Heart right ventricle (tissue), 16 donors: ENCODE measurements around the gene BPIFB3. TPM values are rescaled to one million over a fixed set of nuclear protein-coding genes. Genes with fewer than 3 reads are reported as not detected.

ENCODE experiments used
- ATAC-seq, 8 donors: fragments of 200-7000 bp; cut with Tn5 transposase; one replicate each; pipeline ENCODE4 v1.9.1; 2020; ENCODE audit warnings: mild to moderate bottlenecking in 8 of 8, moderate library complexity in 8 of 8, moderate number of reproducible peaks in 1 of 8
- DNase-seq, 2 donors: peaks; one replicate each; pipeline ENCODE4 v3.0.0-alpha.2; 2020
- H3K27ac ChIP-seq, 10 donors: fragments of 200-600 bp; sonication (generic) in 2 of 10; one replicate each; pipeline versions ENCODE4 v1.5.0 to v1.8.0; 2020 to 2022; ENCODE audit warnings: mild to moderate bottlenecking in 3 of 10
- H3K27me3 ChIP-seq, 7 donors: fragments of 200-600 bp; one replicate each; pipeline ENCODE4 v1.8.0; 2021 to 2022; ENCODE audit warnings: mild to moderate bottlenecking in 2 of 7
- H3K36me3 ChIP-seq, 9 donors: fragments of 200-600 bp; sonication (generic) in 1 of 9; one replicate each; pipeline versions ENCODE4 v1.5.0 to v1.8.0; 2020 to 2022; ENCODE audit warnings: mild to moderate bottlenecking in 2 of 9
- H3K4me1 ChIP-seq, 9 donors: fragments of 200-600 bp; sonication (generic) in 1 of 9; one replicate each; pipeline versions ENCODE4 v1.5.0 to v1.8.0; 2020 to 2022; ENCODE audit warnings: mild to moderate bottlenecking in 4 of 9
- H3K4me3 ChIP-seq, 10 donors: fragments of 200-600 bp; sonication (generic) in 2 of 10; one replicate each; pipeline versions ENCODE4 v1.5.0 to v1.8.0; 2020 to 2022; ENCODE audit warnings: mild to moderate bottlenecking in 7 of 10, moderate library complexity in 2 of 10
- H3K9me3 ChIP-seq, 11 donors: fragments of 200-600 bp in 10 of 11; sonication (generic) in 2 of 11; one replicate each; pipeline versions ENCODE4 v1.5.0 to v1.8.0; 2013 to 2022; ENCODE audit warnings: mild to moderate bottlenecking in 2 of 11, control low read depth in 1 of 11, moderate library complexity in 1 of 11
- CTCF ChIP-seq, 9 donors: fragments of 200-600 bp; sonication (generic) in 2 of 9; IDR thresholded peaks; one replicate each; pipeline versions ENCODE4 v1.5.0 to v1.8.0; 2021 to 2022; ENCODE audit warnings: antibody characterized with exemption in 9 of 9, mild to moderate bottlenecking in 5 of 9, moderate library complexity in 1 of 9
- WGBS, 2 donors: extraction: QIAGEN DNeasy Blood & Tissue Kit; methylation state at CpG; one replicate each; pipeline ENCODE4 v1.1.7; 2013; ENCODE audit warnings: inconsistent platforms in 1 of 2; 5-methylcytosine and 5-hydroxymethylcytosine counted together
- intact Hi-C, 10 donors: fragments of 100-400 bp; cut with DNase I; formaldehyde crosslinking; loops; one replicate each; pipeline versions ENCODE4 v1.11.1 to v1.14.2; 2022
- polyA plus RNA-seq, 2 donors: library from polyadenylated mRNA; stranded (reverse); fragments of 200-250 nt; gene quantifications; one replicate each; pipeline ENCODE4 v1.2.3, GENCODE V29; 2013
- total RNA-seq, 10 donors: library from RNA; stranded (reverse); fragmentation: NEBNext Ultra II Directional in 3 of 10; extraction: Animal tissue kit (Norgen Biotek cat#: 25700) in 3 of 10; gene quantifications; one replicate each; pipeline versions ENCODE4 v1.2.1 to v1.2.4, GENCODE V29; 2021 to 2023
- donor health status: Arrhythmogenic right ventricular cardiomyopathy.
- donor health status: ischemic (EF 13 %, LVEDD 7.1; RV severe dilation, severe dysfunction).
- donor health status: healthy with polysubstance abuse.
- donor health status: DM: no; HTN: yes; CAD: no.
- donor health status: DM: no; HTN: no; CAD: no.
- donor health status: ischemic (EF 25% LVEDD 6.9; RV normal size, moderate dysfunction).
- donor health status: ischemic (EF 25% LVEDD 5.7; RV mildly dilated, moderate dysfunction).
- donor health status: healthy.
- donor health status: DM: yes; HTN: yes; CAD: no.
- donor health status: Ischemic cardiomyopathy.
- donor health status: ischemic (EF 35%, LVEDD 5.7; RV mildly dilated, moderate dysfunction).
- donor health status: nonischemic (EF 11% LVEDD 7.7; RV severe dilation, severe dysfunction).
- donor health status: DM: yes; HTN: yes; CAD: no.
- donor health status: PGD.
- donor health status: ischemic (EF 29% LVEDD 5.4; RV normal size, mild dysfunction).
- donor health status: nonischemic (EF 23%, LVEDD 6.1; RV moderate dilation, normal function).

The BPIFB3 gene
- total and polyA plus RNA-seq, 12 donors = not detected

GRCh38 chr20:33028875-33029274 lies 24.8 kb upstream of the BPIFB3 start:
- H3K4me3 ChIP-seq = no peak overlapping the region
- TF ChIP-seq CTCF (IDR thresholded peaks at IDR 0.05) = no peak
- H3K4me1 ChIP-seq = no peaks in the 10 kb centered on the region

GRCh38 chr20:33030076-33030475 lies 23.6 kb upstream of the BPIFB3 start:
- WGBS, 2 donors = 84 to 91% methylated on average over 9 of the region's 9 CpGs
- no peaks in the 10 kb centered on the region for H3K36me3 ChIP-seq
- TF ChIP-seq CTCF (IDR thresholded peaks at IDR 0.05) = no peak
- no peaks in the 10 kb centered on the region for H3K4me1 ChIP-seq
- peaks cover 0 to 22% (median 6%) of the 10 kb centered on the region in 7 donors for H3K27me3 ChIP-seq
- H3K9me3 ChIP-seq = no peaks in the 10 kb centered on the region
- no peak for ATAC-seq
- H3K27ac ChIP-seq = no peak overlapping the region
- H3K4me3 ChIP-seq = no peak overlapping the region
- intact Hi-C loops = no loop called here
- DNase-seq = no peak

More at GRCh38 chr20:33028875-33029274, 24.8 kb upstream of the BPIFB3 start:
- ATAC-seq (no peak), DNase-seq (no peak)
- intact Hi-C loops = no loop called here
- WGBS, 2 donors = 68 to 80% methylated on average over 7 of the region's 7 CpGs
- Histone ChIP-seq H3K9me3 (no peaks in the 10 kb centered on the region), H3K36me3 (no peaks in the 10 kb centered on the region), H3K27ac (no peak overlapping the region), H3K27me3 (peaks cover 0 to 22% (median 6%) of the 10 kb centered on the region in 7 donors)

- no peaks in the 10 kb centered on the region for H3K4me1 ChIP-seq
- H3K27me3 ChIP-seq = peaks cover 0 to 22% (median 6%) of the 10 kb centered on the region in 7 donors
- no peak for TF ChIP-seq CTCF (IDR thresholded peaks at IDR 0.05)
- H3K4me3 ChIP-seq = no peak overlapping the region
- no peaks in the 10 kb centered on the region for H3K9me3 ChIP-seq
- WGBS, 2 donors = 82 to 88% methylated on average over 6 of the region's 6 CpGs
- ATAC-seq = no peak
- intact Hi-C loops = no loop called here
- H3K36me3 ChIP-seq = no peaks in the 10 kb centered on the region
- DNase-seq = no peak
- no peak overlapping the region for H3K27ac ChIP-seq
Measured at GRCh38 chr20:33030569-33030968, 23.1 kb upstream of the BPIFB3 start.

GRCh38 chr20:33031531-33031930 lies 22.2 kb upstream of the BPIFB3 start, which contains the start of gene BPIFB6:
BPIFB6 (plus strand) TSS chr20:33031648; CDS start chr20:33031648, 0 bp downstream.
- intact Hi-C loops = no loop called here
- 90 to 91% methylated on average over 10 of the region's 10 CpGs for WGBS, 2 donors
- H3K4me1 ChIP-seq = no peaks in the 10 kb centered on the region
- H3K9me3 ChIP-seq = no peaks in the 10 kb centered on the region
- H3K36me3 ChIP-seq = no peaks in the 10 kb centered on the region
- no peak within 1 kb of the TSS for H3K27ac ChIP-seq
- DNase-seq (no peak), ATAC-seq (no peak)
- H3K27me3 ChIP-seq = peaks cover 0 to 13% (median 6%) of the 10 kb centered on the region in 7 donors
- no peak for TF ChIP-seq CTCF (IDR thresholded peaks at IDR 0.05)
- no peak within 1 kb of the TSS for H3K4me3 ChIP-seq
